Kidney (tissue), 14 donors: ENCODE data around the gene DOK6. TPM values are rescaled to one million over a fixed set of nuclear protein-coding genes. Genes with fewer than 3 reads are reported as not detected.
"Not testable (repeated sequence)": the region's sequence is repeated elsewhere in the genome, so short reads cannot be mapped to it uniquely, and the experiment has no call there.

Source experiments
- DNase-seq, 5 donors: peaks; one replicate each; pipeline ENCODE4 v3.0.0-alpha.2; 2013 to 2020
- FAIRE-seq: peaks from 2 replicates; lab custom pipeline; 2012; peaks lifted over from hg19 to GRCh38; lab: Jason Lieb, UNC
- H3K27ac ChIP-seq, 2 donors: one replicate each; pipeline ENCODE4 v1.7.0; 2013; ENCODE audit warnings: low read depth in 2 of 2, low read length in 2 of 2, inconsistent platforms in 1 of 2
- H3K27me3 ChIP-seq: one replicate; pipeline ENCODE4 v1.7.1; 2013; ENCODE audit warnings: low read length, inconsistent platforms; ENCODE audit not compliant: control insufficient read depth, insufficient read depth
- H3K36me3 ChIP-seq, 3 donors: one replicate each; pipeline versions ENCODE4 v1.7.0 to v1.7.1; 2013; ENCODE audit warnings: low read length in 3 of 3, control low read depth in 1 of 3, inconsistent platforms in 1 of 3; ENCODE audit not compliant: insufficient read depth in 3 of 3, control insufficient read depth in 2 of 3
- H3K4me1 ChIP-seq, 3 donors: one replicate each; pipeline versions ENCODE4 v1.7.0 to v1.7.1; 2013; ENCODE audit warnings: low read length in 3 of 3, inconsistent platforms in 1 of 3, low read depth in 1 of 3; ENCODE audit not compliant: control insufficient read depth in 2 of 3, insufficient read depth in 2 of 3
- H3K4me3 ChIP-seq, 3 donors: one replicate each; pipeline versions ENCODE4 v1.7.0 to v1.8.1; 2013; ENCODE audit warnings: low read length in 3 of 3, control low read depth in 1 of 3, inconsistent platforms in 1 of 3
- H3K9ac ChIP-seq, 3 donors: one replicate each; pipeline versions ENCODE4 v1.7.0 to v1.7.1; 2013; ENCODE audit warnings: low read length in 3 of 3, control low read depth in 1 of 3, inconsistent platforms in 1 of 3
- H3K9me3 ChIP-seq, 3 donors: one replicate each; pipeline versions ENCODE4 v1.7.0 to v1.7.1; 2013; ENCODE audit warnings: low read length in 3 of 3, control low read depth in 1 of 3, inconsistent platforms in 1 of 3; ENCODE audit not compliant: control insufficient read depth in 2 of 3, insufficient read depth in 1 of 3
- CTCF ChIP-seq: IDR thresholded peaks from 3 replicates; pipeline ENCODE4 v1.5.1; 2012; ENCODE audit warnings: mild to moderate bottlenecking, moderate library complexity, borderline replicate concordance; ENCODE audit not compliant: insufficient read depth; ENCODE audit errors: extremely low read depth
- intact Hi-C: fragments of 100-400 bp; cut with DNase I; formaldehyde crosslinking; loops from one replicate; pipeline ENCODE4 v1.11.1; 2022
- polyA plus RNA-seq: library from polyadenylated mRNA; stranded (reverse); fragments of 350-450 nt; fragmentation: Illumina TruSeq; extraction: RNeasy Lipid Tissue Mini Kit (QIAGEN cat#74804); gene quantifications from one replicate; pipeline ENCODE4 v1.2.3, GENCODE V29; 2014; ENCODE audit warnings: low read depth, low replicate concordance; ENCODE audit not compliant: insufficient read depth
- total RNA-seq: library from RNA; stranded (reverse); fragmentation: NEBNext Ultra II Directional; extraction: Animal tissue kit (Norgen Biotek cat#: 25700); gene quantifications from one replicate; pipeline ENCODE4 v1.2.1, GENCODE V29; 2021
- donor health status: control.
- donor health status: control.
- donor health status: control.
- donor health status: control.
- donor health status: control.
- donor health status: DM: yes; HTN: yes; CAD: no.
- donor health status: Normal renal cell carcinoma (clear cell type).

The DOK6 gene
- total and polyA plus RNA-seq, 2 donors from 2014 or later, result 3.8 to 4.6 TPM

GRCh38 chr18:69357590-69357989 is 43.1 kb upstream of the DOK6 start:
- no peak for FAIRE-seq
- H3K4me3 ChIP-seq, result no peak overlapping the region
- H3K9me3 ChIP-seq, result no peaks in the 10 kb centered on the region
- no peaks in the 10 kb centered on the region for H3K36me3 ChIP-seq
- no peak for TF ChIP-seq CTCF
- no peak overlapping the region for H3K9ac ChIP-seq
- no peak for DNase-seq
- no peak overlapping the region for H3K27ac ChIP-seq
- no peaks in the 10 kb centered on the region for H3K27me3 ChIP-seq
- H3K4me1 ChIP-seq, result no peaks in the 10 kb centered on the region
- intact Hi-C loops, result no loop called here

GRCh38 chr18:69358212-69358895 is 42.3 kb upstream of the DOK6 start:
- Histone ChIP-seq H3K36me3 (no peaks in the 10 kb centered on the region), H3K27me3 (no peaks in the 10 kb centered on the region), H3K9me3 (no peaks in the 10 kb centered on the region), H3K9ac (no peak overlapping the region), H3K4me1 (no peaks in the 10 kb centered on the region), H3K27ac (no peak overlapping the region), H3K4me3 (no peak overlapping the region)
- intact Hi-C loops, result no loop called here
- no peak for TF ChIP-seq CTCF
- DNase-seq (no peak), FAIRE-seq (no peak)

- intact Hi-C loops, DNase-seq, H3K4me3 ChIP-seq: not testable (repeated sequence)
Observed at GRCh38 chr18:69359768-69360167, 40.9 kb upstream of the DOK6 start.

GRCh38 chr18:69364930-69365329 is 35.8 kb upstream of the DOK6 start:
- intact Hi-C loops, result no loop called here
- H3K36me3 ChIP-seq, result no peaks in the 10 kb centered on the region
- H3K27ac ChIP-seq, result no peak overlapping the region
- FAIRE-seq, result no peak
- H3K9ac ChIP-seq, result no peak overlapping the region
- no peak overlapping the region for H3K4me3 ChIP-seq
- no peaks in the 10 kb centered on the region for H3K9me3 ChIP-seq
- H3K27me3 ChIP-seq, result no peaks in the 10 kb centered on the region
- no peak for TF ChIP-seq CTCF
- peaks cover 0 to 10% (median 0%) of the 10 kb centered on the region in 3 donors for H3K4me1 ChIP-seq
- DNase-seq, result peak in 1 of 5 donors; percentile 24

More at GRCh38 chr18:69359768-69360167, 40.9 kb upstream of the DOK6 start:
- H3K9ac ChIP-seq, H3K36me3 ChIP-seq, FAIRE-seq, H3K4me1 ChIP-seq, H3K27ac ChIP-seq, H3K27me3 ChIP-seq, H3K9me3 ChIP-seq: not testable (repeated sequence)
